ENCODE measurements around the gene SNX30. TPM values are rescaled to one million over a fixed set of nuclear protein-coding genes. Genes with fewer than 3 reads are reported as not detected.

The SNX30 gene
- total RNA-seq, 8 experiments from 2014 or later: 9.8 to 22.5 (median 19.9) TPM

- in situ Hi-C loops (cut with MboI; ENCODE audit: low pct_unique_long_range_greater_than_20kb in 2 of 9, low sequenced_read_pairs in 9 of 9, unreplicated experiment in 9 of 9): loop anchor here in 1 of 9 experiments (10.0 kb wide), 1 partner anchor 49 kb away; no protein-coding TSS in a partner anchor
- peaks cover 0 to 3% of the 10 kb centered on the region in 2 donors for H3K4me1 ChIP-seq (replicated peaks in 1 of 2)
- WGBS, 10 experiments: 77 to 100% (median 88%) methylated on average over 1 of the region's 1 CpG; no CpG with 5 or more reads in 4 of the 10 experiments
- no peak overlapping the region for H3K27ac ChIP-seq
- H3K4me3 ChIP-seq: no peak overlapping the region
- no peak for ATAC-seq (replicated peaks in 6 of 8)
These were observed 143.5 kb downstream of the SNX30 start for GRCh38 chr9:112894041-112894440.

- Histone ChIP-seq H3K27ac (no peak overlapping the region), H3K4me1 (replicated peaks in 1 of 2) (peaks cover 0 to 3% of the 10 kb centered on the region in 2 donors), H3K4me3 (no peak overlapping the region)
- WGBS, 10 experiments: 78 to 100% (median 86%) methylated on average over 1 of the region's 1 CpG; no CpG with 5 or more reads in 2 of the 10 experiments
- in situ Hi-C loops (cut with MboI; ENCODE audit: low pct_unique_long_range_greater_than_20kb in 2 of 9, low sequenced_read_pairs in 9 of 9, unreplicated experiment in 9 of 9): loop anchor here in 1 of 9 experiments (10.0 kb wide), 1 partner anchor 50 kb away; no protein-coding TSS in a partner anchor
- ATAC-seq (replicated peaks in 6 of 8): no peak
These were observed 144.1 kb downstream of the SNX30 start for GRCh38 chr9:112894699-112895098.

- no peak for ATAC-seq (replicated peaks in 6 of 8)
- WGBS, 10 experiments: 0 to 57% (median 39%) methylated on average over 1 to 3 of the region's 3 CpGs
- no peaks in the 10 kb centered on the region for H3K4me1 ChIP-seq (replicated peaks in 1 of 2)
These were observed 145.6 kb downstream of the SNX30 start for GRCh38 chr9:112896131-112896530.

GRCh38 chr9:112898872-112899311, 148.3 kb downstream of the SNX30 start:
- H3K4me1 ChIP-seq (replicated peaks in 1 of 2): no peaks in the 10 kb centered on the region
- in situ Hi-C loops (cut with MboI; ENCODE audit: low pct_unique_long_range_greater_than_20kb in 2 of 9, low sequenced_read_pairs in 9 of 9, unreplicated experiment in 9 of 9): loop anchor here in 1 of 9 experiments (10.0 kb wide), 1 partner anchor 54 kb away; no protein-coding TSS in a partner anchor
- WGBS, 10 experiments: 33 to 78% (median 53%) methylated on average over 1 to 6 of the region's 6 CpGs
- H3K27ac ChIP-seq: no peak overlapping the region
- H3K4me3 ChIP-seq: no peak overlapping the region
- ATAC-seq (replicated peaks in 6 of 8): no peak

More at GRCh38 chr9:112896131-112896530, 145.6 kb downstream of the SNX30 start:
- Histone ChIP-seq H3K4me3 (no peak overlapping the region), H3K27ac (no peak overlapping the region)
- in situ Hi-C loops (cut with MboI; ENCODE audit: low pct_unique_long_range_greater_than_20kb in 2 of 9, low sequenced_read_pairs in 9 of 9, unreplicated experiment in 9 of 9): loop anchor here in 1 of 9 experiments (10.0 kb wide), 1 partner anchor 51 kb away; no protein-coding TSS in a partner anchor

GRCh38 chr9:112900488-112900887, 149.9 kb downstream of the SNX30 start:
- ATAC-seq (replicated peaks in 6 of 8): no peak
- Histone ChIP-seq H3K4me3 (no peak overlapping the region), H3K4me1 (replicated peaks in 1 of 2) (no peaks in the 10 kb centered on the region), H3K27ac (no peak overlapping the region)
- WGBS, 10 experiments: 0 to 94% (median 74%) methylated on average over 1 to 4 of the region's 4 CpGs; no CpG with 5 or more reads in 1 of the 10 experiments
- in situ Hi-C loops (cut with MboI; ENCODE audit: low pct_unique_long_range_greater_than_20kb in 2 of 9, low sequenced_read_pairs in 9 of 9, unreplicated experiment in 9 of 9): no loop called here

- in situ Hi-C loops (cut with MboI; ENCODE audit: low pct_unique_long_range_greater_than_20kb in 2 of 9, low sequenced_read_pairs in 9 of 9, unreplicated experiment in 9 of 9): no loop called here
- no peak overlapping the region for H3K4me3 ChIP-seq
- no peak overlapping the region for H3K27ac ChIP-seq
- H3K4me1 ChIP-seq (replicated peaks in 1 of 2): no peaks in the 10 kb centered on the region
- no peak for ATAC-seq (replicated peaks in 6 of 8)
- 17 to 80% (median 43%) methylated on average over 1 of the region's 1 CpG; no CpG with 5 or more reads in 3 of the 10 experiments for WGBS, 10 experiments
These were observed 150.3 kb downstream of the SNX30 start for GRCh38 chr9:112900901-112901300.

GRCh38 chr9:112905084-112905483, 154.5 kb downstream of the SNX30 start:
- in situ Hi-C loops (cut with MboI; ENCODE audit: low pct_unique_long_range_greater_than_20kb in 2 of 9, low sequenced_read_pairs in 9 of 9, unreplicated experiment in 9 of 9): no loop called here
- WGBS, 10 experiments: 30 to 90% (median 58%) methylated on average over 1 to 2 of the region's 4 CpGs; no CpG with 5 or more reads in 3 of the 10 experiments
- Histone ChIP-seq H3K4me3 (no peak overlapping the region), H3K27ac (no peak overlapping the region), H3K4me1 (replicated peaks in 1 of 2) (no peaks in the 10 kb centered on the region)
- no peak for ATAC-seq (replicated peaks in 6 of 8)

- in situ Hi-C loops (cut with MboI; ENCODE audit: low pct_unique_long_range_greater_than_20kb in 2 of 9, low sequenced_read_pairs in 9 of 9, unreplicated experiment in 9 of 9): no loop called here
- H3K27ac ChIP-seq: no peak overlapping the region
- H3K4me1 ChIP-seq (replicated peaks in 1 of 2): no peaks in the 10 kb centered on the region
- H3K4me3 ChIP-seq: no peak overlapping the region
- ATAC-seq (replicated peaks in 6 of 8): no peak
- 0 to 80% (median 60%) methylated on average over 1 to 2 of the region's 2 CpGs; no CpG with 5 or more reads in 3 of the 10 experiments for WGBS, 10 experiments
These were observed 161.2 kb downstream of the SNX30 start for GRCh38 chr9:112911736-112912135.

GRCh38 chr9:112912636-112913035, 162.1 kb downstream of the SNX30 start:
- Histone ChIP-seq H3K4me1 (replicated peaks in 1 of 2) (no peaks in the 10 kb centered on the region), H3K27ac (no peak overlapping the region), H3K4me3 (no peak overlapping the region)
- 53 to 100% (median 85%) methylated on average over 1 to 3 of the region's 3 CpGs; no CpG with 5 or more reads in 5 of the 10 experiments for WGBS, 10 experiments
- ATAC-seq (replicated peaks in 6 of 8): no peak
- in situ Hi-C loops (cut with MboI; ENCODE audit: low pct_unique_long_range_greater_than_20kb in 2 of 9, low sequenced_read_pairs in 9 of 9, unreplicated experiment in 9 of 9): no loop called here

- Histone ChIP-seq H3K4me3 (no peak overlapping the region), H3K27ac (no peak overlapping the region), H3K4me1 (replicated peaks in 1 of 2) (no peaks in the 10 kb centered on the region)
- 33 to 100% (median 87%) methylated on average over 1 to 3 of the region's 4 CpGs; no CpG with 5 or more reads in 1 of the 10 experiments for WGBS, 10 experiments
- no peak for ATAC-seq (replicated peaks in 6 of 8)
- in situ Hi-C loops (cut with MboI; ENCODE audit: low pct_unique_long_range_greater_than_20kb in 2 of 9, low sequenced_read_pairs in 9 of 9, unreplicated experiment in 9 of 9): no loop called here
These were observed 162.8 kb downstream of the SNX30 start for GRCh38 chr9:112913326-112913725.

GRCh38 chr9:112914524-112914923, 164.0 kb downstream of the SNX30 start:
- no peak overlapping the region for H3K27ac ChIP-seq
- no peak for ATAC-seq (replicated peaks in 6 of 8)
- 0 to 87% (median 49%) methylated on average over 1 to 2 of the region's 2 CpGs; no CpG with 5 or more reads in 2 of the 10 experiments for WGBS, 10 experiments
- in situ Hi-C loops (cut with MboI; ENCODE audit: low pct_unique_long_range_greater_than_20kb in 2 of 9, low sequenced_read_pairs in 9 of 9, unreplicated experiment in 9 of 9): no loop called here
- no peak overlapping the region for H3K4me3 ChIP-seq
- H3K4me1 ChIP-seq (replicated peaks in 1 of 2): no peaks in the 10 kb centered on the region

- Histone ChIP-seq H3K4me1 (replicated peaks in 1 of 2) (no peaks in the 10 kb centered on the region), H3K27ac (no peak overlapping the region), H3K4me3 (no peak overlapping the region)
- no peak for ATAC-seq (replicated peaks in 6 of 8)
- in situ Hi-C loops (cut with MboI; ENCODE audit: low pct_unique_long_range_greater_than_20kb in 2 of 9, low sequenced_read_pairs in 9 of 9, unreplicated experiment in 9 of 9): no loop called here
- 0 to 67% (median 13%) methylated on average over 1 of the region's 1 CpG; no CpG with 5 or more reads in 4 of the 10 experiments for WGBS, 10 experiments
These were observed 166.8 kb downstream of the SNX30 start for GRCh38 chr9:112917047-112917986.

GRCh38 chr9:112917987-112918362, 167.4 kb downstream of the SNX30 start:
- Histone ChIP-seq H3K27ac (no peak overlapping the region), H3K4me3 (no peak overlapping the region), H3K4me1 (replicated peaks in 1 of 2) (no peaks in the 10 kb centered on the region)
- in situ Hi-C loops (cut with MboI; ENCODE audit: low pct_unique_long_range_greater_than_20kb in 2 of 9, low sequenced_read_pairs in 9 of 9, unreplicated experiment in 9 of 9): no loop called here
- WGBS, 10 experiments: 20 to 83% (median 63%) methylated on average over 1 of the region's 1 CpG; no CpG with 5 or more reads in 4 of the 10 experiments
- ATAC-seq (replicated peaks in 6 of 8): no peak
